ENCODE measurements around the gene SLC25A28.
"Not testable (repeated sequence)": the region's sequence is repeated elsewhere in the genome, so short reads cannot be mapped to it uniquely, and the experiment has no call there.

The SLC25A28 gene

GRCh38 chr10:99617696-99618095, 2.5 kb downstream of the SLC25A28 start:
- DNase-seq (ENCODE audit: low spot score in 2 of 2) = no peak
- peaks cover 5% of the 10 kb centered on the region for H3K36me3 Mint-ChIP-seq
- no peaks in the 10 kb centered on the region for H3K9me3 Mint-ChIP-seq
- no peak for ATAC-seq (ENCODE audit: low read depth)
- H3K4me1 Mint-ChIP-seq = peaks cover 29% of the 10 kb centered on the region
- peak overlapping the region; percentile 83 for H3K27ac Mint-ChIP-seq
- H3K27me3 Mint-ChIP-seq = no peaks in the 10 kb centered on the region
- peak overlapping the region; percentile 42 for H3K4me3 Mint-ChIP-seq

DNA sequence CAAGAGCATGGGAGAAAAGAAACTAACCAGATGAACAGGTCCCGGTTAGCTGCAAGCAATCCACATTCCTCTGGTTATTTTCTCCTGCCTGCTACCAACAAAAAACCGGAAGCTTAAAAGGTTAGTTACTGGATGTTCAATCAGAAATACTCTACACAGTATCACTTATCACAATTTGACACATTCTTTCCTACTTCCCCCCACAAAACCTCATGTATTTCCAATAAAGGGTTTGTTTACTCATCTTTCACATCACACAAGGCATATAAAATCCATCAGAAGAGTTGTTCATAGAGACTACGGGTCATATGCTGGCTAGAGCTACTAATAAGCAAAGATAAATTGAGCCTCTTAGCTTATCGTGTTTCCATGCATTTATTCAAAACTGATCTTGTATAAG, 4.8 kb downstream of the SLC25A28 start:
- Mint-ChIP-seq H3K9me3 (no peaks in the 10 kb centered on the region), H3K27me3 (no peaks in the 10 kb centered on the region), H3K36me3 (peaks cover 5% of the 10 kb centered on the region), H3K4me1 (peaks cover 28% of the 10 kb centered on the region), H3K27ac (peak overlapping the region; percentile 21), H3K4me3 (no peak overlapping the region)
- no peak for DNase-seq (ENCODE audit: low spot score in 2 of 2)
- ATAC-seq (ENCODE audit: low read depth) = no peak

GRCh38 chr10:99612167-99612831, 7.9 kb downstream of the SLC25A28 start:
- no peak overlapping the region for H3K4me3 Mint-ChIP-seq
- H3K27ac Mint-ChIP-seq = peak overlapping the region; percentile 21
- peaks cover 21% of the 10 kb centered on the region for H3K4me1 Mint-ChIP-seq
- H3K27me3 Mint-ChIP-seq = no peaks in the 10 kb centered on the region
- peak; percentile 37 to 66 for DNase-seq (ENCODE audit: low spot score in 2 of 2)
- peaks cover 9% of the 10 kb centered on the region for H3K36me3 Mint-ChIP-seq
- H3K9me3 Mint-ChIP-seq = no peaks in the 10 kb centered on the region
- peak; percentile 62 for ATAC-seq (ENCODE audit: low read depth)

- no peak for DNase-seq (ENCODE audit: low spot score in 2 of 2)
- Mint-ChIP-seq H3K27ac (peak overlapping the region; percentile 21), H3K4me1 (peaks cover 21% of the 10 kb centered on the region), H3K9me3 (no peaks in the 10 kb centered on the region), H3K36me3 (peaks cover 9% of the 10 kb centered on the region), H3K27me3 (no peaks in the 10 kb centered on the region), H3K4me3 (no peak overlapping the region)
- ATAC-seq (ENCODE audit: low read depth) = no peak
These were observed 8.9 kb downstream of the SLC25A28 start for GRCh38 chr10:99611326-99611725.

GRCh38 chr10:99610221-99610620, 10.0 kb downstream of the SLC25A28 start:
- Mint-ChIP-seq H3K27ac (peak overlapping the region; percentile 21), H3K36me3 (peaks cover 4% of the 10 kb centered on the region), H3K4me3 (no peak overlapping the region), H3K27me3 (no peaks in the 10 kb centered on the region), H3K4me1 (peaks cover 15% of the 10 kb centered on the region), H3K9me3 (no peaks in the 10 kb centered on the region)
- ATAC-seq (ENCODE audit: low read depth) (no peak), DNase-seq (ENCODE audit: low spot score in 2 of 2) (no peak)

GRCh38 chr10:99609186-99609585, 11.1 kb downstream of the SLC25A28 start:
- peaks cover 4% of the 10 kb centered on the region for H3K36me3 Mint-ChIP-seq
- H3K27ac Mint-ChIP-seq = peak overlapping the region; percentile 10
- no peak for DNase-seq (ENCODE audit: low spot score in 2 of 2)
- no peaks in the 10 kb centered on the region for H3K27me3 Mint-ChIP-seq
- peak; percentile 60 for ATAC-seq (ENCODE audit: low read depth)
- H3K4me3 Mint-ChIP-seq = no peak overlapping the region
- H3K9me3 Mint-ChIP-seq = no peaks in the 10 kb centered on the region
- H3K4me1 Mint-ChIP-seq = peaks cover 15% of the 10 kb centered on the region

DNA sequence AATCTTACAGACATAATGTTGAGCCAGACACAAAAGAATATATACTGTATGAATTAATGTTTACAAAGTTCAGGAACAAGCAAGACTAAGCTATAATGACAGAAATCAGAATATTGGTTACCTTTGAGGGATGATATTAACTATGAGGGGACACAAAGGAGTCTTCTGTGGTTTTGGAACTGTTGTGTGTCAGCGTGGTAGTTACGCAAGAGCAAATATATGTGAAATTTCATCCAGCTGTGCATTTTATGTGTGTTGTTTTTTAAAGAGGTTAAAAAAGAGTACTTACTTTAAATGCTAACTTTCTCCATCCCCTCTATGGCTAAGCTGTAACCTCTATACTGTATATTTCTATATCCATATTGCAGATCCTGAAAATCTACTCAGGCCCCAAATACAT, 14.9 kb downstream of the SLC25A28 start:
- H3K9me3 Mint-ChIP-seq = no peaks in the 10 kb centered on the region
- no peaks in the 10 kb centered on the region for H3K27me3 Mint-ChIP-seq
- H3K4me3 Mint-ChIP-seq = no peak overlapping the region
- H3K36me3 Mint-ChIP-seq = peaks cover 4% of the 10 kb centered on the region
- no peak for DNase-seq (ENCODE audit: low spot score in 2 of 2)
- no peak for ATAC-seq (ENCODE audit: low read depth)
- H3K4me1 Mint-ChIP-seq = peaks cover 8% of the 10 kb centered on the region
- H3K27ac Mint-ChIP-seq = no peak overlapping the region

DNA sequence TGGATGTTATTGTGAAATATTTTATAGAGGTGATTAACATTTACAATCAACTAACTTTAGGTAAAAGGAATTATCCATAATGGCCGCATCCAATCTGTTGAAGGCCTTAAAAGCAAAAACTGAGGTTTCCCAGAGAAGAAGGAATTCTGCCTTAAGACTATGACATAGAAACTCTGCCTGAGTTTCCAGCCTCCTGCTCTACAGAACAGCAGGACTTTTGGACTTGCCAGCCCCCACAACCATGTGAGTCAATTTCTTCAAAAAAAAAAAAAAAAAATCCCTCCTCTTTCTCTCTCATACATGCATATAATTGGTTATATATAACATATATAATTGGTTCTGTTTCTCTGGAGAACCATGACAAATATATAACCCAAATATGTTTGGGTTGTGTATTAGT, 15.4 kb downstream of the SLC25A28 start:
- Mint-ChIP-seq H3K36me3 (peaks cover 2% of the 10 kb centered on the region), H3K27me3 (no peaks in the 10 kb centered on the region), H3K27ac (no peak overlapping the region), H3K9me3 (no peaks in the 10 kb centered on the region), H3K4me3 (no peak overlapping the region), H3K4me1 (peaks cover 13% of the 10 kb centered on the region)
- ATAC-seq (ENCODE audit: low read depth) (no peak), DNase-seq (ENCODE audit: low spot score in 2 of 2) (no peak)

GRCh38 chr10:99598781-99599509, 21.3 kb downstream of the SLC25A28 start:
- ATAC-seq (ENCODE audit: low read depth) (no peak), DNase-seq (ENCODE audit: low spot score in 2 of 2) (no peak)
- Mint-ChIP-seq H3K36me3 (no peaks in the 10 kb centered on the region), H3K4me1 (peaks cover 17% of the 10 kb centered on the region), H3K9me3 (no peaks in the 10 kb centered on the region), H3K27me3 (no peaks in the 10 kb centered on the region), H3K4me3 (no peak overlapping the region), H3K27ac (no peak overlapping the region)

GRCh38 chr10:99598011-99598410, 22.2 kb downstream of the SLC25A28 start:
- Mint-ChIP-seq H3K9me3 (no peaks in the 10 kb centered on the region), H3K4me1 (peaks cover 17% of the 10 kb centered on the region), H3K27me3 (no peaks in the 10 kb centered on the region), H3K4me3 (no peak overlapping the region), H3K27ac (no peak overlapping the region), H3K36me3 (no peaks in the 10 kb centered on the region)
- ATAC-seq (ENCODE audit: low read depth) (no peak), DNase-seq (ENCODE audit: low spot score in 2 of 2) (no peak)

DNA sequence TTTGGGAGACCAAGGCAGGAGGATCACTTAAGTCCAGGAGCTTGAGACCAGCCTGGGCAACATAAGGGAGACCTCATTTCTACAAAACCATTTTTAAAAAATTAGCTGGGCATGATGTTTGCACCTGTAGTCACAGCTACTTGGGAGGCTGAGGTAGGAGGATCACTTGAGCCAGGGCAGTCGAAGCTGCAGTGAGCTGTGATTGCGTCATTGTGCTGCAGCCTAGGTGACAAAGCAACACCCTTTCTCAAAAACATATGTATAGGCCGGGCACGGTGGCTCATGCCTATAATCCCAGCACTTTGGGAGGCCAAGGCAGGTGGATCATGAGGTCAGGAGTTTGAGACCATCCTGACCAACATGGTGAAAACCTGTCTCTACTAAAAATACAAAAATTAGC, 23.5 kb downstream of the SLC25A28 start:
- not testable (repeated sequence) for H3K27ac Mint-ChIP-seq

GRCh38 chr10:99595770-99596465, 24.3 kb downstream of the SLC25A28 start:
- no peak for ATAC-seq (ENCODE audit: low read depth)

More for the DNA sequence above, 23.5 kb downstream of the SLC25A28 start:
- not testable (repeated sequence) for H3K36me3 Mint-ChIP-seq; H3K27me3 Mint-ChIP-seq; H3K4me3 Mint-ChIP-seq; H3K9me3 Mint-ChIP-seq; ATAC-seq (ENCODE audit: low read depth); DNase-seq (ENCODE audit: low spot score in 2 of 2)
- peaks cover 17% of the 10 kb centered on the region for H3K4me1 Mint-ChIP-seq

DNA sequence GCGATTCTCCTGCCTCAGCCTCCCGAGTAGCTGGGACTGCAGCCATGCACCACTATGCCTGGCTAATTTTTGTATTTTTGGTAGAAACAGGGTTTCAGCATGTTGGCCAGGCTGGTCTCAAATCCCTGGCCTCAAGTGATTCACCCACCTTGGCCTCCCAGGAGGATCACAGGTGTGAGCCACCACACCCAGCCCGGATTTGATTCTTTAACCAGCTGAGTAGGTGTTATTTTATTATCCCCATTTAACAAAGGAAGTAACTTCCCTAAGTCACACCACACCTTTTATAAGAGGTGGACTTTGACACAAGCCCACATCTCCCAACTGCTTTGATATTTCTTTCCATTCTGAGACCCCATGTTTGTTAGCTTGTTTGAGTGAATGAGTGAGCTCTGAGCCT, 25.0 kb downstream of the SLC25A28 start:
- no peaks in the 10 kb centered on the region for H3K9me3 Mint-ChIP-seq
- H3K4me3 Mint-ChIP-seq = no peak overlapping the region
- ATAC-seq (ENCODE audit: low read depth) (no peak), DNase-seq (ENCODE audit: low spot score in 2 of 2) (no peak)
- no peak overlapping the region for H3K27ac Mint-ChIP-seq
- peaks cover 14% of the 10 kb centered on the region for H3K4me1 Mint-ChIP-seq
- no peaks in the 10 kb centered on the region for H3K27me3 Mint-ChIP-seq
- no peaks in the 10 kb centered on the region for H3K36me3 Mint-ChIP-seq

More at GRCh38 chr10:99595770-99596465, 24.3 kb downstream of the SLC25A28 start:
- H3K9me3 Mint-ChIP-seq = no peaks in the 10 kb centered on the region
- H3K27ac Mint-ChIP-seq = no peak overlapping the region
- no peak for DNase-seq (ENCODE audit: low spot score in 2 of 2)
- no peaks in the 10 kb centered on the region for H3K27me3 Mint-ChIP-seq
- no peak overlapping the region for H3K4me3 Mint-ChIP-seq
- peaks cover 17% of the 10 kb centered on the region for H3K4me1 Mint-ChIP-seq
- H3K36me3 Mint-ChIP-seq = no peaks in the 10 kb centered on the region

GRCh38 chr10:99593312-99593711, 26.9 kb downstream of the SLC25A28 start:
- no peak for DNase-seq (ENCODE audit: low spot score in 2 of 2)
- ATAC-seq (ENCODE audit: low read depth) = no peak
- no peaks in the 10 kb centered on the region for H3K36me3 Mint-ChIP-seq
- H3K9me3 Mint-ChIP-seq = no peaks in the 10 kb centered on the region
- no peak overlapping the region for H3K27ac Mint-ChIP-seq
- H3K4me3 Mint-ChIP-seq = no peak overlapping the region
- no peaks in the 10 kb centered on the region for H3K27me3 Mint-ChIP-seq
- H3K4me1 Mint-ChIP-seq = no peaks in the 10 kb centered on the region
